B cell (primary cell): ENCODE data around the gene PITPNM3. TPM values are rescaled to one million over a fixed set of nuclear protein-coding genes. Genes with fewer than 3 reads are reported as not detected.

Experiments used
- ATAC-seq: fragments of 200-7000 bp; cut with Tn5 transposase; one replicate; pipeline ENCODE4 v1.10.0; 2021; ENCODE audit warnings: low read depth, mild to moderate bottlenecking, moderate number of reproducible peaks, moderate library complexity
- CTCF ChIA-PET: fragments of 350-600 bp; sonication (Branson Sonifier 250); formaldehyde crosslinking; loops from one replicate; lab custom pipeline; 2021; ENCODE audit warnings: antibody characterized with exemption, inconsistent platforms; lab: Charles Lee
- POLR2A ChIA-PET: fragments of 350-600 bp; sonication (Branson Sonifier 250); formaldehyde crosslinking; loops from one replicate; lab custom pipeline; 2021; ENCODE audit warnings: antibody characterized with exemption; lab: Charles Lee
- DNase-seq: peaks from one replicate; pipeline ENCODE4 v3.0.0; 2013
- H2AFZ ChIP-seq: 2 replicates; pipeline ENCODE4 v1.6.1; 2012; ENCODE audit warnings: mild to moderate bottlenecking, low read depth, low read length; ENCODE audit not compliant: insufficient read depth, poor library complexity, severe bottlenecking
- H3K27ac ChIP-seq, 2 donors: 1 replicate in 1 of 2; 2 replicates in 1 of 2; pipeline ENCODE4 v1.5.1; 2012 to 2013; ENCODE audit warnings: low read length in 2 of 2, mild to moderate bottlenecking in 2 of 2, moderate library complexity in 1 of 2
- H3K27me3 ChIP-seq, 4 experiments: fragments of 200-600 bp in 1 of 4; sonication (generic) in 1 of 4; replicated peaks in 1 of 4; 1 replicate in 2 of 4; 2 replicates in 2 of 4; pipeline versions ENCODE4 v1.6.1 to v1.7.0; 2013 to 2016; ENCODE audit warnings: low read length in 3 of 4, mild to moderate bottlenecking in 2 of 4, mixed read lengths in 1 of 4, moderate library complexity in 1 of 4; ENCODE audit not compliant: insufficient read depth in 4 of 4, control insufficient read depth in 3 of 4; ENCODE audit errors: control extremely low read depth in 1 of 4
- H3K36me3 ChIP-seq, 2 experiments: replicated peaks in 1 of 2; 1 replicate in 1 of 2; 2 replicates in 1 of 2; pipeline versions ENCODE4 v1.6.1 to v1.7.1; 2013; ENCODE audit warnings: low read length in 1 of 2; ENCODE audit not compliant: insufficient read depth in 2 of 2, control insufficient read depth in 1 of 2; ENCODE audit errors: control extremely low read depth in 1 of 2, extremely low read depth in 1 of 2
- H3K4me1 ChIP-seq, 2 donors: fragments of 200-600 bp in 1 of 2; sonication (generic) in 1 of 2; 1 replicate in 1 of 2; 2 replicates in 1 of 2; pipeline versions ENCODE4 v1.5.1 to v1.6.1; 2013 to 2017; ENCODE audit warnings: low read length in 2 of 2; ENCODE audit not compliant: control insufficient read depth in 2 of 2, insufficient read depth in 2 of 2
- H3K4me2 ChIP-seq: replicated peaks from 2 replicates; pipeline ENCODE3; 2012; ENCODE audit warnings: mild to moderate bottlenecking, low read depth, low read length; ENCODE audit not compliant: poor library complexity, severe bottlenecking
- H3K4me3 ChIP-seq, 5 experiments: fragments of 200-600 bp in 1 of 5; sonication (generic) in 1 of 5; 1 replicate in 3 of 5; 2 replicates in 2 of 5; pipeline versions ENCODE4 v1.5.1 to v1.7.0; 2011 to 2016; ENCODE audit warnings: low read length in 4 of 5, mild to moderate bottlenecking in 4 of 5, low read depth in 2 of 5, control low read depth in 1 of 5, moderate library complexity in 1 of 5; ENCODE audit not compliant: insufficient read depth in 1 of 5; ENCODE audit errors: control extremely low read depth in 1 of 5, extremely low read depth in 1 of 5
- H3K79me2 ChIP-seq: fragments of 200-600 bp; sonication (generic); one replicate; pipeline ENCODE4 v1.6.0; 2016; ENCODE audit warnings: low read length; ENCODE audit not compliant: control insufficient read depth, insufficient read depth
- H3K9ac ChIP-seq: fragments of 200-600 bp; sonication (generic); 2 replicates; pipeline ENCODE4 v1.6.1; 2017; ENCODE audit warnings: mild to moderate bottlenecking, low read length, moderate library complexity
- H3K9me3 ChIP-seq, 3 donors: one replicate each; pipeline versions ENCODE4 v1.6.1 to v1.7.1; 2013; ENCODE audit warnings: low read length in 2 of 3; ENCODE audit not compliant: control insufficient read depth in 2 of 3, insufficient read depth in 1 of 3; ENCODE audit errors: control extremely low read depth in 1 of 3
- H4K20me1 ChIP-seq: 2 replicates; pipeline ENCODE4 v1.6.0; 2012; ENCODE audit warnings: mild to moderate bottlenecking, low read length; ENCODE audit not compliant: insufficient read depth, control insufficient read depth, poor library complexity, severe bottlenecking
- H3K27ac Mint-ChIP-seq: one replicate; pipeline ENCODE4 v1.8.0; 2021; ENCODE audit warnings: mixed read lengths
- H3K27me3 Mint-ChIP-seq: one replicate; pipeline ENCODE4 v1.8.0; 2021; ENCODE audit warnings: mixed read lengths
- H3K4me1 Mint-ChIP-seq: one replicate; pipeline ENCODE4 v1.8.0; 2021; ENCODE audit warnings: mixed read lengths
- H3K4me3 Mint-ChIP-seq: one replicate; pipeline ENCODE4 v1.8.0; 2021; ENCODE audit warnings: mixed read lengths
- H3K9me3 Mint-ChIP-seq: one replicate; pipeline ENCODE4 v1.8.0; 2022; ENCODE audit warnings: mixed read lengths; ENCODE audit not compliant: insufficient read depth
- CTCF ChIP-seq: fragments of 200-600 bp; IDR thresholded peaks from one replicate; pipeline ENCODE4 v1.8.0; 2022; ENCODE audit warnings: antibody characterized with exemption, mild to moderate bottlenecking
- EZH2 ChIP-seq: IDR thresholded peaks from 2 replicates; pipeline ENCODE4 v1.6.1; 2012; ENCODE audit warnings: borderline replicate concordance, low read depth, mild to moderate bottlenecking, moderate library complexity, low read length; ENCODE audit not compliant: insufficient read depth, poor library complexity, severe bottlenecking
- WGBS: methylation state at CpG from one replicate; pipeline ENCODE4 v1.1.5; 2013; ENCODE audit warnings: missing lambda C conversion rate; ENCODE audit not compliant: insufficient coverage; 5-methylcytosine and 5-hydroxymethylcytosine counted together
- intact Hi-C: fragments of 100-400 bp; cut with micrococcal nuclease; formaldehyde crosslinking; loops from one replicate; pipeline ENCODE4 v1.10.0; 2022
- polyA plus RNA-seq: library from polyadenylated mRNA; depleted of rRNA; stranded (reverse); fragments of >200 nt; gene quantifications from 2 replicates; pipeline ENCODE4 v1.2.3, GENCODE V29; 2012
- total RNA-seq, 2 donors: library from RNA; stranded (reverse); fragments of 120-200 nt in 1 of 2; gene quantifications; 1 replicate in 1 of 2; 2 replicates in 1 of 2; pipeline versions ENCODE4 v1.2.3 to v1.2.4, GENCODE V29; 2013 to 2022

PITPNM3 gene
- total and polyA plus RNA-seq, 2 donors (not counting 1 experiment from before 2014, with no cell fraction given) = 0.31 to 0.49 TPM

- Histone ChIP-seq H4K20me1 (no peaks in the 10 kb centered on the region), H3K4me2 (no peak overlapping the region), H2AFZ (no peak overlapping the region), H3K9ac (no peak overlapping the region), H3K27me3 (peaks cover 0 to 5% (median 2%) of the 10 kb centered on the region in 4 experiments), H3K27ac (no peak overlapping the region), H3K79me2 (no peaks in the 10 kb centered on the region), H3K36me3 (no peaks in the 10 kb centered on the region), H3K9me3 (no peaks in the 10 kb centered on the region), H3K4me1 (no peaks in the 10 kb centered on the region), H3K4me3 (no peak overlapping the region)
- TF ChIP-seq EZH2 (no peak), CTCF (no peak)
- no peak for DNase-seq
- intact Hi-C loops = no loop called here
- WGBS = 88% methylated on average over 12 of the region's 12 CpGs
- CTCF ChIA-PET = no interaction called here
- Mint-ChIP-seq H3K4me1 (no peaks in the 10 kb centered on the region), H3K27ac (no peak overlapping the region), H3K9me3 (no peaks in the 10 kb centered on the region), H3K4me3 (no peak overlapping the region), H3K27me3 (peaks cover 3% of the 10 kb centered on the region)
- no peak for ATAC-seq
- POLR2A ChIA-PET = no interaction called here
Observed at GRCh38 chr17:6508016-6508415, 48.3 kb downstream of the PITPNM3 start.

- Histone ChIP-seq H3K4me2 (no peak overlapping the region), H4K20me1 (no peaks in the 10 kb centered on the region), H3K4me3 (no peak overlapping the region), H3K4me1 (no peaks in the 10 kb centered on the region), H3K79me2 (no peaks in the 10 kb centered on the region), H3K9me3 (no peaks in the 10 kb centered on the region), H3K36me3 (no peaks in the 10 kb centered on the region), H3K27me3 (peaks cover 0 to 5% (median 2%) of the 10 kb centered on the region in 4 experiments), H3K27ac (no peak overlapping the region), H3K9ac (no peak overlapping the region), H2AFZ (no peak overlapping the region)
- ATAC-seq (no peak), DNase-seq (no peak)
- H3K9me3 Mint-ChIP-seq = no peaks in the 10 kb centered on the region
- TF ChIP-seq EZH2 (no peak), CTCF (no peak)
- WGBS = 59% methylated on average over 3 of the region's 7 CpGs
- intact Hi-C loops = no loop called here
- no peaks in the 10 kb centered on the region for H3K4me1 Mint-ChIP-seq
- POLR2A ChIA-PET = no interaction called here
- no peak overlapping the region for H3K27ac Mint-ChIP-seq
- CTCF ChIA-PET = no interaction called here
- H3K27me3 Mint-ChIP-seq = peaks cover 3% of the 10 kb centered on the region
- H3K4me3 Mint-ChIP-seq = no peak overlapping the region
Observed at GRCh38 chr17:6507535-6507934, 48.8 kb downstream of the PITPNM3 start.
